GM21528 (cell line): ENCODE measurements around the gene EI24.
"Not testable (repeated sequence)": the region's sequence is repeated elsewhere in the genome, so short reads cannot be mapped to it uniquely, and the experiment has no call there.

Source experiments
- ATAC-seq: cut with Tn5 transposase; IDR thresholded peaks from one replicate; pipeline ENCODE4 v1.9.1; 2021; ENCODE audit warnings: mild to moderate bottlenecking, moderate library complexity; ENCODE audit not compliant: unreplicated experiment, low FRiP score

EI24 gene

DNA sequence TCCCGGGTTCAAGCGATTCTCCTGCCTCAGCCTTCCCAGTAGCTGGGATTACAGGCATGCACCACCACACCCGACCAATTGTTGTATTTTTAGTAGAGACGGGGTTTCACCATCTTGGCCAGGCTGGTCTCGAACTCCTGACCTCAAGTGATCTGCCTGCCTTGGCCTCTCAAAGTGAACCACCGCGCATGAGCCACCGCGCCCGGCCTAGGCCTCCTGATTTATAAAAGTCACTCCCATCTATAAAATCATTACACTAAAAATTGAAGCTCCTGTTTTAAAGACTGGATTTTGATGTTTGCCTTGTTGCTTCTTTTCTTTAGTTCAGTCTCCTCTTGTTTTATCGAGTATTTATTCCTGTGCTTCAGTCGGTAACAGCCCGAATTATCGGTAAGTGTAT lies 7.9 kb downstream of the EI24 start:
- ATAC-seq, result not testable (repeated sequence)

DNA sequence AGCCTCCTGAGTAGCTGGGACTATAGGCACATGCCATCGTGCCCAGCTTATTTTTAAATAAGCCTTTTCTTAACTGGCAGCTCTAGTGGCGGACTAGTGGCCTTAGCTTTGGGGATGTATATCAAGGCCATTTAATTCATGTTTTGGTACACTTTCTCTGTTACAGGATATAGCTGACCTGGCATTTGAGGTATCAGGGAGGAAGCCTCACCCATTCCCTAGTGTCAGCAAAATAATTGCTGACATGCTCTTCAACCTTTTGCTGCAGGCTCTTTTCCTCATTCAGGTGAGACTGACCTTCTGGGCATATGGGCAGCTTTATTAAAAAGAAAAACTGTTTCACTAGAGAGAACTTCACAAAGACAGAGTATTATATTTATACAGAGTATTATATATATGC lies 9.5 kb downstream of the EI24 start:
- no peak for ATAC-seq

DNA sequence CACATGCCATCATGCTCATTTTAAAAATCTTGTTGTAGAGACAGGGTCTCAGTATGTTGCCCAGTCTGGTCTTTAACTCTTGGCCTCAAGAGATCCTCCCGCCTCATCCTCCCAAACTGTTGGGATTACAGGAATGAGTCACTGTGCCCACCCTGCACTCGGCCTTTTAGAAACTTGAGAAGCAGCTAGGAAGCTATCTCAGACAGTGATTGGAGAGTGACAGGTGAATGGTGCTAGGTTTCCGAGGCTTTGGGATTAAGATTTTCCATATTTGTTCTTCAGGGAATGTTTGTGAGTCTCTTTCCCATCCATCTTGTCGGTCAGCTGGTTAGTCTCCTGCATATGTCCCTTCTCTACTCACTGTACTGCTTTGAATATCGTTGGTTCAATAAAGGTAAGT lies 10.5 kb downstream of the EI24 start:
- no peak for ATAC-seq

GRCh38 chr11:125583496-125583895 lies 14.2 kb downstream of the EI24 start:
- ATAC-seq, result no peak

- no peak for ATAC-seq
Observed at GRCh38 chr11:125585487-125585886, 16.2 kb downstream of the EI24 start.

DNA sequence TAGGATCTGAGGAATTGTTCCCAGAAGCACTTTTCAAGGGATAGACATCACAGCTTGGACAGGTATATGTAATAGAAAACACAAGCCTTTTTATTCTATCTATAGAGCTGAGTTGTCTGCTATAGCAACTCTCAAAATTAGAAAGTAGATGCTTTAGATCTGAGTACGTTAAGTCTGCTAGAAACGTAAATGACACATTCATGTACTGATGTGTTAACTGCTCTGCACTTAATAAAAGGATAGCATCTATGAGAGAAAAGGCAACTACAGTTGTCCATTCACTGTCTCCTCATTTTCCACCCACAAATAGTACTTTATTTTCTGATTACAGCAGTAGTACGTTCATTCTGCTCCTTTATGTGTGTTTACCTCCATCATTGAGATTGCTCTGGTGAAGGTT lies 17.3 kb downstream of the EI24 start:
- ATAC-seq, result no peak

DNA sequence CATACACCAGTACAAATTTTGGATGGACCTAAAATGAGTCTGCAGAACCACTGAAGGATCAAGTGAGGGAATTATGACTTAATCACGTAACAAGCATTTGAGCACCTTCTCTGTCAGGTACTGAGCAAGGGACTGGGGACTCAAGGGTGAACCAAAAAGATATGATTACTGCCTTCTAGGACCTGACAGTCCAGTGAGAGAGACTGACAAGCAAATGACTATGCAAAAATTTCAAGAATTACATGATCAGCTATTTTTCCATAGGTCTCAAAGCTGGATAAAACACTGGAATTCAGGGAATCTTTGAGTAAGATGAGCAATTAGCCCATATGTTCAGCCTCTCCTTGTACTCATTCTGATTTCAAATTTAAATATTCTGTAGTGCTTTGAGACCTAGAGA lies 18.2 kb downstream of the EI24 start:
- no peak for ATAC-seq

GRCh38 chr11:125588505-125588904 lies 19.2 kb downstream of the EI24 start:
- no peak for ATAC-seq

DNA sequence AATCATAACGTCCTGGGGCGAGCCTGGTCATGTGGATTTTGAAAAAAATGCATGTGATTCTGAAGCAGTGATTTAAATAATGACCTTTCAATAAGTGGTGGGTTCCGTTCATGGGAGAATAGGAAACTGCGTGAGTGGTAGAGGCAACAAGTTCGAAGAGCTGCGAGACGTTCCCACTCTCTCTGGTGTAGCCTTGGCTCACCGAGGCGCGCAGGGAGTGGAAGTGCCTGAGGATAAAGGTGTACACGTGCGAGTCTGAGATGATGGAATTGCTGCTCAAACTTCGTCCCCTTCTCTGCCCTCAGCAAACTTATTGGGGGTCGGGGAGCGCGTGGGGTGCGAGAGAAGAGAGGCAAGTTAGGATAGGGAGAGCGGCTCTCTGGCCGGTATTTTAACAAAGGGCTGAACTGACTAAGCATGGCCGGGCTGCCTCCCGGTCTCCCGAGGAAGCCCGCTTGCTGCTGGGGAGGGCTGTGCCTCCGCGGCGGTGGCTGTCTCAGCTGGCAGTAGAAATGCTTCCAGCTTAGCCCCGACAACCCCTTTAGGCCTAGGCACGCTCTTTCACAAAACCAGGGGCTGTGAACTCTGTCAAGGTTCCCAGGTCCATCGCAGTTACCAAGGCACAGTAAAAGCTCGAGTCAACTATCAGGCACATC lies 22.5 kb downstream of the EI24 start:
- peak; percentile 29 for ATAC-seq

GRCh38 chr11:125592305-125593113 lies 23.2 kb downstream of the EI24 start, which contains the start of gene STT3A:
Gene STT3A (plus strand): TSS chr11:125592852. CDS start chr11:125595916, 3,064 bp downstream.
- ATAC-seq, result peak; percentile 99

GRCh38 chr11:125593114-125593820 lies 24.0 kb downstream of the EI24 start:
- no peak for ATAC-seq

DNA sequence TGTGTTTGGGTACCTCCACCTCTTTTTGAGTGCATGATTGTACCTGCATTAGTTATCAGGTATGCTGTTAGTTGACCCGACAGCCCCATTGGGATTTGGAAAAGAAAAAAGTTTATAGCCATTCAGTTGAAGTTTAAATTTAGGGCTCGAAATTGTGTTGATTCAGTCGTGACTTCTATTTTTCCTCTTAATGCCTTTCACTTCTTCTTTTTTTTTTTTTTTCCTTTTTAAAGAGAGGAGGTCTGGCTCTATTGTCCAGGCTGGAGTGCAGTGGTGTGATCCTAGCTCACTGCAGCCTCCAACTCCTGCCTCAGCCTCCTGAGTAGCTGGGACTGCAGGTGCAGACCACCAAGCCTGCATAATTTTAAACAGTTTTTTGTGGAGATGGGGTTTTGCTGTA lies 25.7 kb downstream of the EI24 start:
- no peak for ATAC-seq

- ATAC-seq, result no peak
Observed at GRCh38 chr11:125600663-125601062, 31.4 kb downstream of the EI24 start.

DNA sequence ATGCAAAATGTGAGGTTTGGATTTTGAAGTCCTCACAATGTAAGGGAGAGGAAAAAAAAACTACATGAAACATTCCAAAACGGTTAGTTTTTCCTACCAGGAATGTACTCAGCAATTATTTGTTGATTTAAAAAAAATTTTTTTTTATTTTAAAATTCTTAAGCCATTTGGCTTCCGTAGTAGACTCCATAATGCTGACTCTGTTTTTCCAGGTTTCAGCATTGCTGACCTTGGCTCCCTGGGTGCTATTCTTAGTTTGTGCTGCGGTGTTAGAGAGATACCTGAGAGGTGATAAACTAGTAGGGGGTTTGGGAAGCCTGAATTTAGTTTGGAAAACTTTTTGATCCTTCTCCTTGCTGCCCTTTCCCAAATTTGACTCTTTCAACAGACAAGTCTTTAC lies 33.9 kb downstream of the EI24 start:
- ATAC-seq, result no peak

DNA sequence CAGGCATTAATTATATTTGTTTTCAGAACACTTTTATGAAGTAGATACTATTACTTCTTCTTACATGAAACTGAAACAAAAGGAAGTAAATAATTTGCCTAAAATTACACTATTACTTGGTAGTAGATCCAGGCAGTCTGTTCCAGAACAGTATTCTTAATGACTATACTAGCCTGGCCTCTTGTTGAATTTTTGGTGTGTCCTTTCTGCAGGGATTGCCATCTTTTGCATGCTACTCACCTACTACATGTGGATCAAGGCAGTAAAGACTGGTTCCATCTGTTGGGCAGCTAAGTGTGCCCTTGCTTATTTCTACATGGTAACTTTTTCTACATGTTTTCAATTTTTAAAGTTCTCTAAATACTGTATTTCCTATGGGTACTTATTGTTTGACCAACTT lies 36.1 kb downstream of the EI24 start:
- ATAC-seq, result no peak

- no peak for ATAC-seq
Observed at GRCh38 chr11:125609545-125609944, 40.3 kb downstream of the EI24 start.

GRCh38 chr11:125618383-125618782 lies 49.1 kb downstream of the EI24 start:
- ATAC-seq, result no peak

DNA sequence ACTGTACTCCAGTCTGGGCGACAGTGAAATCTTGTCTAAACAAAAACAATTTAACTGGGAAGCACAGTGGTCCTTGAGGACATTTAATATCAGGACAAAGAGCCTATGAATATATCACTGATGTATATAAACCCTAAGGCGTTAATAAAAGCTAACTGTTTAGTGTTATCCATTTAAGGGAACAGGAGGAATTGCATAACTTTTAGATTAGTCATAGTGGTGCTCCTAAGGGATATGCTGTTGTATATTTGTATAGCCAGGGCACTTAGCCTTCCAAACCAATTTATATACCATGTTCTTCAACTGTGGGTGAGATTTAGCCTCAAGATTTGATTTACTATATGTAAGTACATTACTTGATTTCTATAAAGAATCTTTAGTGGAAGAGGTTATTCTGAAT lies 52.7 kb downstream of the EI24 start:
- no peak for ATAC-seq

DNA sequence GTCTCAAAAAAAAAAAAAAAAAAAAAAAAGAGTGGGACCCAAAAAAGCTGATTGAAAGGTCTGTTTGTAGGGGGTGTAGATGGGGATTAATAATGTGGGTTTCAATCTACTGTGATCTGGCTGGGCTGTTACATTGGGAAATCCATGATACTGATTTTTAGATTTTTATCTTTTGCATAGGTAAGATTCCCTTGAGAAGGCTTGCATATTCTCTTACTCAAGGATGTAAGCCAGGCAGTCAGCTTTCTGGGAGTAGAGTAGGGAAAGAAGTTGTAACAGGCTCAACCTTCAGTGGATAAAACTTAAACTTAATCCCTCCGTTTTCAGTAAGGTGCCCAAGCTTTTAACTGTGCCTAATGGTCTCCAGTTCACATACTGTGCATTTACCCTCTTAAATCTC lies 53.8 kb downstream of the EI24 start:
- ATAC-seq, result no peak

- ATAC-seq, result no peak
Observed at GRCh38 chr11:125624756-125625213, 55.5 kb downstream of the EI24 start, which contains the start of gene CHEK1. Gene CHEK1 (plus strand): TSS chr11:125625163. CDS start chr11:125626769, 1,606 bp downstream.

GRCh38 chr11:125625225-125625629 lies 56.0 kb downstream of the EI24 start:
- ATAC-seq, result no peak
